Subcutaneous adipose tissue (tissue), 4 donors: ENCODE measurements around the gene STRN. TPM values are rescaled to one million over a fixed set of nuclear protein-coding genes. Genes with fewer than 3 reads are reported as not detected.

Source experiments
- CTCF ChIP-seq: fragments of 450-650 bp; IDR thresholded peaks from one replicate; pipeline ENCODE4 v1.5.1; 2016; ENCODE audit warnings: low read depth, mild to moderate bottlenecking, control low read depth, antibody characterized with exemption, moderate library complexity
- total RNA-seq, 4 donors: library from RNA; depleted of rRNA; stranded (reverse); fragments of >200 nt; gene quantifications; one replicate each; pipeline ENCODE4 v1.1.0, GENCODE V29; 2016

STRN gene
- total RNA-seq, 4 donors from 2014 or later, result 21.3 to 34.9 (median 27.9) TPM

DNA sequence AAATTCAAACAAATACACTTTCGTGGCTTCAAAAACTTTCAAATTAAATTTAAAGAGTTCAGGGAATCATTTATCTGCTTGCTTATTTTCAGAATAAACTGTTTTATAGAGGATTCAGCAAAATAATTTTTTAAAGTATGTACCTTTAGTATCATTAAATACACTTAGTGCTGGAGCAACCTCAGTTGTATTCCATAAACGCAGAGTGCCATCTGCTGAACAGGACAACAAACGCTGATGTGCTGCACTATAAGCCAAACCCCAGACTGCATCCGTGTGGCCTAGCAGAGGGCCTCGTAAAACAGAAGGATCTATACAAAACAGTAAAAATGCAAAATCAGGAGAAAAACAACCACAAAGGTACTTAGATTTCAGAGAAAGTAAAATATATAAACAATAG lies 108.6 kb downstream of the STRN start:
- no peak for TF ChIP-seq CTCF

GRCh38 chr2:36855429-36855828 lies 110.9 kb downstream of the STRN start:
- TF ChIP-seq CTCF, result no peak

GRCh38 chr2:36854241-36854640 lies 112.1 kb downstream of the STRN start:
- TF ChIP-seq CTCF, result no peak

GRCh38 chr2:36849265-36849664 lies 117.1 kb downstream of the STRN start:
- TF ChIP-seq CTCF, result no peak

- TF ChIP-seq CTCF, result no peak
These were observed 122.5 kb downstream of the STRN start for GRCh38 chr2:36843838-36844237.

DNA sequence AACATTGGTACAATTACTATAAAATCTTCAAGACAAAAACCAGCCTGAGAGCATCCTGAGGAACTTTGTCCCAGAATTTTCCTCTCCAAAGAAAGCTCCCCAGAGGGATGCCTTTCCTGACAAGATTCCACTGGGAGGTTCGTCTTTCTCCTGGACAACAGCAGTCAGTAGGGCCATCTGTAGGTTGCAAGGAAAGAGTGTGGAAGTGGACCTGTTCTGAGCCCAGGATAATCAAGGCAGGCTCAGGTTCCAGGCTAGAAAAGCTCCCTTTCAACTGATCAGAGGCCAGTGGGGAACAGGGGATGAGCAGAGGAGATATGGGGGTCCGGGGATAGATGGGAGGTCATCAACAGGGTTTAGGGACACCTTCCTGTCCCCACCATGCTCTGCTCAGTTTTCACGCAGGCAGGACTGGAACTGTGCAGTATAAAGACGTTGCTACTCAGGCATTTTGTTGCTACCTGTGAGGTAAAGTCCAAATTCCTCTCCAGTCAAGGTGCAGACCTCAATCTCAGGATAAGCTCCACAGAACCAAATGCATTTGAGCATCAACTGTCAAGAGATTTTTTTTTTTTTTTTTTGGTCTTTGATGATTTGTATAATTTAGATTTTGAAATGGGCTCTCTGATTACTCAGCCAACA lies 126.2 kb downstream of the STRN start:
- TF ChIP-seq CTCF, result no peak

DNA sequence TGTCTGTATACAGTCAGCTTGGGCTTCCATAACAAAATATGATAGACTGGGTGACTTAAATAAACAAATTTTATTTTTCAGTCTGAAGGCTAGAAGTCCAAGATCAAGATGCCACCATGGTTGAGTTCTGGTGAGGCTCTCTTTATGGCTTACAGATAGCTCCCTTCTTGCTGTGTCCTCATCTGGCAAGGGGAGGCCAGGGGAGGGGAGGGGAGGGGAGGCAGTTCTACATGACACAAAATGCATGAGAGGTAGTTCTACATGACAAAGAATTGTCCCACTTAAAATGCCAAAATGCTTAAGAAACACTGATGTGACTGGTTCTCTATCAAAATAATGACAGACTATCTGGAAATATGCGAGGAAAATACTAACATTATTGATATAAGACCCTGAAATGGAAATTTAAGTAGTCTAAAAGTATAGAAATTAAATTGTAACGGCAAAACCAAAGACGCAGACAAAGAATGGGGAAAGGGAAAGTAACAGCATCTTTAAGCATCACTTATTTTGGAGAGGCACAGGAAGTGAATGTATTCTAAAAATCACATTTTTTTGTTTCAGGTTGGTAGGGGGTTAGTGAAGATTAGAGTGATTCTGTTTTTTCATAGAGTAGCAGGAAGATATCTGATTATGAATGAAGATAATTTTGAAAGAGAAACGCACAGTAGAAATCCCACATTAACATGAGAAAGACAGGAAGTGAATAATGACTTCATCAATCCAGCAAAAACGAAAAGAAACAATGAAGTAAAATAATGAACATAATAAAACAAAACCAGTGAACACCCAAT lies 131.4 kb downstream of the STRN start:
- no peak for TF ChIP-seq CTCF
